ENCODE measurements around the gene PKIG. TPM values are rescaled to one million over a fixed set of nuclear protein-coding genes. Genes with fewer than 3 reads are reported as not detected.

PKIG gene
- polyA plus RNA-seq, 3 donors from 2014 or later: 1.6 to 2.6 (median 1.8) TPM

GRCh38 chr20:44658810-44659209 is 76.4 kb downstream of the PKIG start:
- Mint-ChIP-seq H3K4me1 (peaks cover 0 to 7% of the 10 kb centered on the region in 2 donors), H3K4me3 (no peak overlapping the region)

GRCh38 chr20:44659931-44660330 is 77.6 kb downstream of the PKIG start:
- no peak overlapping the region for H3K27ac Mint-ChIP-seq
- H3K4me1 Mint-ChIP-seq: peaks cover 0 to 7% of the 10 kb centered on the region in 2 donors
- H3K4me3 Mint-ChIP-seq: no peak overlapping the region
- no peak for DNase-seq
- peaks cover 4 to 14% (median 14%) of the 10 kb centered on the region in 3 donors for H3K36me3 Mint-ChIP-seq
- no peaks in the 10 kb centered on the region for H3K27me3 Mint-ChIP-seq (ENCODE audit: low read depth in 3 of 3)
- H3K9me3 Mint-ChIP-seq: no peaks in the 10 kb centered on the region

More at GRCh38 chr20:44658810-44659209, 76.4 kb downstream of the PKIG start:
- H3K27me3 Mint-ChIP-seq (ENCODE audit: low read depth in 3 of 3): no peaks in the 10 kb centered on the region
- H3K27ac Mint-ChIP-seq: peak overlapping the region in 1 of 6 donors; percentile 61
- H3K36me3 Mint-ChIP-seq: peaks cover 4 to 14% (median 9%) of the 10 kb centered on the region in 3 donors
- DNase-seq: no peak
- H3K9me3 Mint-ChIP-seq: no peaks in the 10 kb centered on the region

DNA sequence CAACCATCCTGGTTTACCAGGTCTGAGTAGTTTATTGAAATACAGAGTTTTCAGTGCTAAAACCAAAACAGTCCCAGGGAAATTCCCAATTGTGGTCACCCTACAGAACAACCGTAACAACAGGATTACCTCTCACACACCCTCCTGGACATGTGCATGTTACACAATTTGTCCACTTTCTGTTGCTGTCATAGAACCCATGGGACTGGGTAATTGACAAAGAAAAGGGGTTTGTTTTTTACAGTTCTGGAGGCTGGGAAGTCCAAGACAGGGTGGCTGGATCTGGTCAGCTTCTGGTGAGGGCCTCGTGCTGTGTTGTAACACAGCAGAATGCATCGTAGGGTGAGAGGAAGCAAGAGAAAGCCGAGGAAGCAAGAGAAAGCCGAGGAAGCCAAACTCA is 78.2 kb downstream of the PKIG start:
- peak overlapping the region in 3 of 6 donors; percentile 12 to 68 (median 53) for H3K27ac Mint-ChIP-seq
- no peaks in the 10 kb centered on the region for H3K27me3 Mint-ChIP-seq (ENCODE audit: low read depth in 3 of 3)
- peaks cover 4 to 14% (median 14%) of the 10 kb centered on the region in 3 donors for H3K36me3 Mint-ChIP-seq
- no peaks in the 10 kb centered on the region for H3K9me3 Mint-ChIP-seq
- no peak for DNase-seq
- H3K4me1 Mint-ChIP-seq: peaks cover 0 to 7% of the 10 kb centered on the region in 2 donors
- H3K4me3 Mint-ChIP-seq: no peak overlapping the region

DNA sequence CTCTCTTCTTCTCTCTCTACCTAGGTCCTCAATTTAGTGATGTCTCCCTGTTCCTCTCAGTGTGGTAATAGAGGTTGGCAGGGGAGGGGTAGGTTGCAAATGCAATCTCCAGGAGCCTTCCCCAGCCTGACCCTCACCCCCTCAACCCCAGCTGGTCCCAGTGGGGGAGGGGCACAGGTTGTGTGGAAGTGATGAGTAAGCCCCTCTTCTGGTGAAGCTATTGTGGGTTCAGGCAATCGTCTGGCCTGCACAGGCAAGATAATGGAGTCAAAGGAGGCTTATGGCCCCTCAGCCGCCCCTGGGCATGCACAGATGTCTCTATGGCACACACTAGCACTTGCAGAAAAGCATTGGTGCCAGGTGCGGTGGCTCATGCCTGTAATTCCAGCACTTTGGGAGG is 79.9 kb downstream of the PKIG start:
- Mint-ChIP-seq H3K27ac (peak overlapping the region in 1 of 6 donors; percentile 60), H3K27me3 (ENCODE audit: low read depth in 3 of 3) (no peaks in the 10 kb centered on the region), H3K36me3 (peaks cover 3 to 14% (median 14%) of the 10 kb centered on the region in 3 donors), H3K4me3 (no peak overlapping the region), H3K9me3 (no peaks in the 10 kb centered on the region), H3K4me1 (peaks cover 0 to 2% of the 10 kb centered on the region in 2 donors)
- DNase-seq: no peak

DNA sequence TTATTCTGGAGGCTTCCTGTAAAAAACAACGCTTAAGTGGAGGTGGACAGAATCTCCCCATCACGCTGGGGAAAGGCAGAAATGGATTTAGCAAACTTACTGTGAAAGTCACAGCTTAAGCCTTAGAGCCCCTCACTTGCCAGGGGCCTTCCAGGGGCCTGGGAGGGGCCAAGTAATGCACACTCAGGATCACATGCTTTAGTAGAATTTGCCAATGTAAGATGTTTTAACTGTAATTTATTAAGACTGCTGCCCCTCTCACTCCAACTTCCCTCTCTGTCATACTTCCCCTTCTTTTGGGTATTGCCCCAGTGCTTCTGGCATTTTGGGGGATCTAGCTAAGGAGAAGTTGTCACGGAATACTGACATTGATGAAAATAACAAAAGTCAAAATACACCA is 81.8 kb downstream of the PKIG start:
- DNase-seq: no peak
- Mint-ChIP-seq H3K4me3 (no peak overlapping the region), H3K4me1 (peaks cover 1 to 2% of the 10 kb centered on the region in 2 donors), H3K27me3 (ENCODE audit: low read depth in 3 of 3) (no peaks in the 10 kb centered on the region), H3K36me3 (peaks cover 0 to 11% (median 8%) of the 10 kb centered on the region in 3 donors), H3K9me3 (no peaks in the 10 kb centered on the region), H3K27ac (no peak overlapping the region)

GRCh38 chr20:44666066-44666465 is 83.7 kb downstream of the PKIG start:
- H3K9me3 Mint-ChIP-seq: no peaks in the 10 kb centered on the region
- H3K36me3 Mint-ChIP-seq: peaks cover 0 to 11% (median 3%) of the 10 kb centered on the region in 3 donors
- no peak for DNase-seq
- H3K27ac Mint-ChIP-seq: peak overlapping the region in 1 of 6 donors; percentile 25
- H3K27me3 Mint-ChIP-seq (ENCODE audit: low read depth in 3 of 3): peaks cover 0 to 4% (median under 1%) of the 10 kb centered on the region in 3 donors
- H3K4me1 Mint-ChIP-seq: peaks cover 5 to 6% of the 10 kb centered on the region in 2 donors
- H3K4me3 Mint-ChIP-seq: no peak overlapping the region

Other genes with a start within 250 kb of the PKIG start
- gene R3HDML, start 245.5 kb upstream of the PKIG start, polyA plus RNA-seq: not detected
- gene HNF4A, start 226.9 kb upstream of the PKIG start, polyA plus RNA-seq: not detected
- 10 to 100 TPM in 1 of 3 donors, 1 to 10 TPM in 2; 5.0 to 13.8 (median 5.6) TPM for gene TTPAL, start 106.7 kb upstream of the PKIG start, polyA plus RNA-seq
- gene SERINC3, start 60.5 kb upstream of the PKIG start, polyA plus RNA-seq: 100 to 1,000 TPM; 180 to 266 (median 215) TPM
- 100 to 1,000 TPM in 2 of 3 donors, 10 to 100 TPM in 1; 96.9 to 150 (median 124) TPM for gene ADA, start 69.1 kb downstream of the PKIG start, polyA plus RNA-seq
- gene CCN5, start 132.8 kb downstream of the PKIG start, polyA plus RNA-seq: not detected
- gene KCNK15, start 163.3 kb downstream of the PKIG start, polyA plus RNA-seq: not detected
- gene RIMS4, start 228.0 kb downstream of the PKIG start, polyA plus RNA-seq: not detected